HCT116 (cell line): ENCODE results near the gene ABHD16A. TPM values are rescaled to one million over a fixed set of nuclear protein-coding genes. Genes with fewer than 3 reads are reported as not detected.

ENCODE experiments used
- ATAC-seq: fragments of 200-7000 bp; cut with Tn5 transposase; 2 replicates; pipeline ENCODE4 v1.9.1; 2020; ENCODE audit warnings: mild to moderate bottlenecking, moderate library complexity
- BruUV-seq: library from RNA; stranded (reverse); fragments of 400-500 nt; replicated peaks from 2 replicates; lab custom pipeline; 2021; lab: Mats Ljungman, UMichigan
- CTCF ChIA-PET: fragments of 300-600 bp; sonication (Branson Sonifier 250); formaldehyde crosslinking; loops from one replicate; lab custom pipeline; 2021; ENCODE audit warnings: antibody characterized with exemption; lab: Charles Lee
- POLR2A ChIA-PET: fragments of 300-600, 350-600 bp; sonication (Branson Sonifier 250); formaldehyde crosslinking; loops from one replicate; lab custom pipeline; 2021; ENCODE audit warnings: antibody characterized with exemption; lab: Charles Lee
- RAD21 ChIA-PET, 2 experiments: fragments of 300-600 bp; sonication (Branson Sonifier 250); formaldehyde crosslinking; loops; one replicate each; lab custom pipeline; 2023; ENCODE audit warnings: low total read pairs in 2 of 2; ENCODE audit not compliant: uncharacterized antibody in 2 of 2, unreplicated experiment in 2 of 2, low non-redundant PET in 1 of 2; lab: Charles Lee
- DNase-seq: peaks from one replicate; pipeline ENCODE4 v3.0.0-alpha.2; 2010; ENCODE audit warnings: low read depth, low spot score
- H2AFZ ChIP-seq: fragments of 200-600 bp; shearing (Covaris generic), sonication (generic); 2 replicates; pipeline ENCODE4 v1.6.1; 2017; ENCODE audit warnings: low read depth, mixed run types, mixed read lengths, antibody characterized with exemption, low read length; ENCODE audit not compliant: poor library complexity, severe bottlenecking
- H3K27ac ChIP-seq: 2 replicates; pipeline ENCODE4 v1.5.1; 2012; ENCODE audit warnings: low read depth, low read length
- H3K27me3 ChIP-seq: fragments of 200-600 bp; sonication (generic); 2 replicates; pipeline ENCODE4 v1.6.1; 2016; ENCODE audit warnings: mixed run types, low read length, mixed read lengths; ENCODE audit not compliant: insufficient read depth
- H3K36me3 ChIP-seq, 2 experiments: fragments of 200-500 bp in 1 of 2; fragments of 200-600 bp in 1 of 2; sonication (Bioruptor generic) in 1 of 2; sonication (generic) in 1 of 2; 2 replicates each; pipeline versions ENCODE4 v1.5.1 to v1.6.1; 2014 to 2016; ENCODE audit warnings: low read length in 2 of 2, inconsistent platforms in 1 of 2, mixed read lengths in 1 of 2, mixed run types in 1 of 2; ENCODE audit not compliant: insufficient read depth in 2 of 2, control insufficient read depth in 1 of 2
- H3K4me1 ChIP-seq, 2 experiments: fragments of 200-600 bp in 1 of 2; sonication (generic) in 1 of 2; 2 replicates each; pipeline versions ENCODE4 v1.5.1 to v1.6.1; 2012 to 2017; ENCODE audit warnings: low read length in 2 of 2, inconsistent platforms in 1 of 2, mild to moderate bottlenecking in 1 of 2, mixed read lengths in 1 of 2, mixed run types in 1 of 2, moderate library complexity in 1 of 2; ENCODE audit not compliant: insufficient read depth in 2 of 2, control insufficient read depth in 1 of 2
- H3K4me2 ChIP-seq: fragments of 200-600 bp; sonication (generic); 2 replicates; pipeline ENCODE4 v1.6.1; 2017; ENCODE audit warnings: mixed run types, low read length, mixed read lengths
- H3K4me3 ChIP-seq, 2 experiments: fragments of 200-600 bp in 1 of 2; sonication (generic) in 1 of 2; replicated peaks in 1 of 2; 2 replicates each; pipeline ENCODE4 v1.5.1; 2011 to 2016; ENCODE audit warnings: low read length in 2 of 2, control low read depth in 1 of 2, low read depth in 1 of 2, mild to moderate bottlenecking in 1 of 2, mixed read lengths in 1 of 2, mixed run types in 1 of 2
- H3K79me2 ChIP-seq: fragments of 200-600 bp; sonication (generic); 2 replicates; pipeline ENCODE4 v1.6.1; 2017; ENCODE audit warnings: mild to moderate bottlenecking, mixed run types, low read length, moderate library complexity, mixed read lengths; ENCODE audit not compliant: insufficient read depth
- H3K9ac ChIP-seq: fragments of 200-600 bp; sonication (generic); 2 replicates; pipeline ENCODE4 v1.6.1; 2016; ENCODE audit warnings: low read length, mixed read lengths
- H3K9me2 ChIP-seq: fragments of 200-600 bp; sonication (generic), shearing (Covaris generic); 2 replicates; pipeline ENCODE4 v1.6.1; 2017; ENCODE audit warnings: mixed run types, mild to moderate bottlenecking, moderate library complexity; ENCODE audit not compliant: insufficient read depth
- H3K9me3 ChIP-seq, 2 experiments: fragments of 200-500 bp in 1 of 2; fragments of 200-600 bp in 1 of 2; sonication (Bioruptor generic) in 1 of 2; sonication (generic) in 1 of 2; 2 replicates each; pipeline ENCODE4 v1.6.1; 2014 to 2017; ENCODE audit warnings: low read length in 2 of 2, mixed read lengths in 2 of 2, inconsistent platforms in 1 of 2, low read depth in 1 of 2, mild to moderate bottlenecking in 1 of 2, mixed run types in 1 of 2, moderate library complexity in 1 of 2; ENCODE audit not compliant: control insufficient read depth in 1 of 2, insufficient read depth in 1 of 2
- H4K20me1 ChIP-seq: fragments of 200-600 bp; sonication (generic), shearing (Covaris generic); 2 replicates; pipeline ENCODE4 v1.6.1; 2017; ENCODE audit warnings: mixed run types, mild to moderate bottlenecking, moderate library complexity; ENCODE audit not compliant: insufficient read depth
- CBX3 ChIP-seq: IDR thresholded peaks from 2 replicates; pipeline ENCODE4 v1.6.1; 2012; ENCODE audit warnings: low read depth
- FOSL1 ChIP-seq: IDR thresholded peaks from 2 replicates; pipeline ENCODE4 v1.6.1; 2012; ENCODE audit warnings: low read depth
- JUND ChIP-seq: IDR thresholded peaks from 2 replicates; pipeline ENCODE4 v1.6.1; 2012
- MAX ChIP-seq: IDR thresholded peaks from 2 replicates; pipeline ENCODE4 v1.6.1; 2012
- REST ChIP-seq: IDR thresholded peaks from 2 replicates; pipeline ENCODE4 v1.6.1; 2012; ENCODE audit warnings: low read depth
- SP1 ChIP-seq: IDR thresholded peaks from 2 replicates; pipeline ENCODE4 v1.6.1; 2012; ENCODE audit warnings: low read depth
- SRF ChIP-seq: IDR thresholded peaks from 2 replicates; pipeline ENCODE4 v1.6.1; 2012; ENCODE audit warnings: low read depth
- TCF7L2 ChIP-seq: IDR thresholded peaks from 2 replicates; pipeline ENCODE4 v1.7.0; 2011; ENCODE audit warnings: borderline replicate concordance, inconsistent platforms; ENCODE audit not compliant: insufficient read depth, insufficient read length; ENCODE audit errors: extremely low read depth
- ZNF274 ChIP-seq: fragments of 200-500 bp; sonication (Bioruptor generic); IDR thresholded peaks from 2 replicates; pipeline ENCODE4 v1.6.1; 2014; ENCODE audit warnings: mild to moderate bottlenecking, low read depth, low read length, inconsistent platforms
- intact Hi-C: fragments of 100-400 bp; cut with micrococcal nuclease; formaldehyde crosslinking; loops from 2 replicates; pipeline ENCODE4 v1.10.0; 2022
- total RNA-seq: library from RNA; stranded (reverse); gene quantifications from one replicate; pipeline ENCODE4 v1.2.1, GENCODE V29; 2021; ENCODE audit not compliant: unreplicated experiment

The ABHD16A gene
- total RNA-seq, 1 experiment from 2014 or later, result 32.4 TPM

GRCh38 chr6:31651602-31652191 lies 51.4 kb downstream of the ABHD16A start:
- BruUV-seq, result TSS peak; percentile 65
- no peaks in the 10 kb centered on the region for H3K9me2 ChIP-seq
- peak overlapping the region; percentile 80 for H3K9ac ChIP-seq
- H2AFZ ChIP-seq, result no peak overlapping the region
- H3K79me2 ChIP-seq, result peaks cover 53% of the 10 kb centered on the region
- H3K27me3 ChIP-seq, result no peaks in the 10 kb centered on the region
- CTCF ChIA-PET, result no interaction called here
- ATAC-seq (peak; percentile 68), DNase-seq (peak; percentile 55)
- H3K4me1 ChIP-seq, result peaks cover 7 to 21% of the 10 kb centered on the region in 2 experiments
- H3K36me3 ChIP-seq, result peaks cover 22 to 28% of the 10 kb centered on the region in 2 experiments
- peak overlapping the region; percentile 55 to 66 for H3K4me3 ChIP-seq
- H3K9me3 ChIP-seq, result no peaks in the 10 kb centered on the region
- RAD21 ChIA-PET, result no interaction called here
- peak overlapping the region; percentile 89 for H3K27ac ChIP-seq
- H3K4me2 ChIP-seq, result peak overlapping the region; percentile 80
- intact Hi-C loops, result loop anchor here (1.0 kb wide), 2 partner anchors 31 to 105 kb away; partner anchors contain the start of genes ATP6V1G2 and PRRC2A
- POLR2A ChIA-PET, result interaction anchor here (0.7 to 2.6 kb wide), 10 partner anchors 9 to 176 kb away, joined by 3 to 32 read pairs (median 4); partner anchors contain the start of genes C6orf47, CSNK2B, GPANK1 and HSPA1B
- TF ChIP-seq JUND (no peak), SP1 (no peak), TCF7L2 (no peak), FOSL1 (no peak), MAX (no peak), REST (no peak), ZNF274 (no peak), CBX3 (no peak), SRF (no peak)
- H4K20me1 ChIP-seq, result no peaks in the 10 kb centered on the region
